ENCODE data around the gene KCTD2.
"Not testable (repeated sequence)": the region's sequence is repeated elsewhere in the genome, so short reads cannot be mapped to it uniquely, and the experiment has no call there.

- not testable (repeated sequence) for TF ChIP-seq POLR2A (IDR thresholded peaks at IDR 0.05)
- TF ChIP-seq, protein P1, sequence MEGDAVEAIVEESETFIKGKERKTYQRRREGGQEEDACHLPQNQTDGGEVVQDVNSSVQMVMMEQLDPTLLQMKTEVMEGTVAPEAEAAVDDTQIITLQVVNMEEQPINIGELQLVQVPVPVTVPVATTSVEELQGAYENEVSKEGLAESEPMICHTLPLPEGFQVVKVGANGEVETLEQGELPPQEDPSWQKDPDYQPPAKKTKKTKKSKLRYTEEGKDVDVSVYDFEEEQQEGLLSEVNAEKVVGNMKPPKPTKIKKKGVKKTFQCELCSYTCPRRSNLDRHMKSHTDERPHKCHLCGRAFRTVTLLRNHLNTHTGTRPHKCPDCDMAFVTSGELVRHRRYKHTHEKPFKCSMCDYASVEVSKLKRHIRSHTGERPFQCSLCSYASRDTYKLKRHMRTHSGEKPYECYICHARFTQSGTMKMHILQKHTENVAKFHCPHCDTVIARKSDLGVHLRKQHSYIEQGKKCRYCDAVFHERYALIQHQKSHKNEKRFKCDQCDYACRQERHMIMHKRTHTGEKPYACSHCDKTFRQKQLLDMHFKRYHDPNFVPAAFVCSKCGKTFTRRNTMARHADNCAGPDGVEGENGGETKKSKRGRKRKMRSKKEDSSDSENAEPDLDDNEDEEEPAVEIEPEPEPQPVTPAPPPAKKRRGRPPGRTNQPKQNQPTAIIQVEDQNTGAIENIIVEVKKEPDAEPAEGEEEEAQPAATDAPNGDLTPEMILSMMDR (IDR thresholded peaks at IDR 0.05), result not testable (repeated sequence)
These were observed 1.0 kb upstream of the KCTD2 start for GRCh38 chr17:75045946-75046406.

All from testis (tissue), 2 donors.